A549 (cell line): Measurements from ENCODE around the gene THBS3.
"Not testable (repeated sequence)": the region's sequence is repeated elsewhere in the genome, so short reads cannot be mapped to it uniquely, and the experiment has no call there.

Experiments
- CTCF ChIP-seq: fragments of >200 bp; sonication (Bioruptor Twin); formaldehyde crosslinking; IDR thresholded peaks from 3 replicates; pipeline ENCODE4 v1.5.1; 2016
- GATA3 ChIP-seq: IDR thresholded peaks from 2 replicates; pipeline ENCODE4 v1.6.1; 2012; ENCODE audit warnings: borderline replicate concordance
- MAX ChIP-seq: IDR thresholded peaks from 2 replicates; pipeline ENCODE4 v1.6.1; 2012
- POLR2A ChIP-seq: IDR thresholded peaks from 2 replicates; pipeline ENCODE4 v1.6.1; 2012; ENCODE audit warnings: mild to moderate bottlenecking, low read length
- POLR2AphosphoS2 ChIP-seq: conservative IDR thresholded peaks from 2 replicates; pipeline ENCODE4 v1.6.1; 2012; ENCODE audit warnings: low read length, improper control_type of control experiment, inconsistent platforms
- RAD21 ChIP-seq, 2 experiments: fragments of >200 bp in 1 of 2; sonication (Bioruptor Twin) in 1 of 2; formaldehyde crosslinking in 1 of 2; IDR thresholded peaks in 1 of 2; conservative IDR thresholded peaks in 1 of 2; 2 replicates in 1 of 2; 3 replicates in 1 of 2; pipeline ENCODE4 v1.6.1; 2012 to 2018; ENCODE audit warnings: inconsistent platforms in 1 of 2
- REST ChIP-seq: fragments of 200-600 bp; sonication (generic); IDR thresholded peaks from 2 replicates; pipeline ENCODE4 v1.6.1; 2016; ENCODE audit warnings: antibody characterized with exemption, mild to moderate bottlenecking, moderate library complexity
- RFX5 ChIP-seq: fragments of 450-650 bp; IDR thresholded peaks from 2 replicates; pipeline ENCODE4 v1.7.1; 2014; ENCODE audit warnings: antibody characterized with exemption, mild to moderate bottlenecking, moderate library complexity
- RNF2 ChIP-seq: fragments of 200-600 bp; sonication (generic); IDR thresholded peaks from 2 replicates; pipeline ENCODE4 v1.6.1; 2016; ENCODE audit warnings: low read depth, mild to moderate bottlenecking, antibody characterized with exemption, moderate library complexity, borderline replicate concordance
- SMC3 ChIP-seq: fragments of >200 bp; sonication (Bioruptor Twin); formaldehyde crosslinking; IDR thresholded peaks from 3 replicates; pipeline ENCODE4 v1.6.1; 2018; ENCODE audit warnings: inconsistent platforms
- ZC3H11A ChIP-seq: fragments of 450-650 bp; IDR thresholded peaks from 2 replicates; pipeline ENCODE4 v1.6.1; 2014; ENCODE audit warnings: antibody characterized with exemption, mild to moderate bottlenecking
- ZNF302 ChIP-seq: fragments of 250-450 bp; sonication (Bioruptor Pico); IDR thresholded peaks from 2 replicates; pipeline ENCODE4 v1.9.0; 2021; ENCODE audit warnings: inconsistent platforms, mild to moderate bottlenecking, moderate library complexity

GRCh38 chr1:155162631-155163030 is 45.1 kb downstream of the THBS3 start:
- not testable (repeated sequence) for TF ChIP-seq GATA3; ZC3H11A; ZNF302 (CRISPR knock-in tag); CTCF; SMC3; REST; RNF2; POLR2A; POLR2AphosphoS2; RFX5; MAX; RAD21 (conservative IDR thresholded peaks at IDR 0.05 in 1 of 2, IDR thresholded peaks at IDR 0.05 in 1 of 2)
